WTC11 (cell line): Measurements from ENCODE around the gene PIP5K1A. TPM values are rescaled to one million over a fixed set of nuclear protein-coding genes. Genes with fewer than 3 reads are reported as not detected.

Experiments
- ATAC-seq: fragments of 200-7000 bp; cut with Tn5 transposase; 2 replicates; pipeline ENCODE4 v1.10.0; 2021; ENCODE audit warnings: mild to moderate bottlenecking, moderate library complexity
- CTCF ChIA-PET: fragments of 300-600 bp; sonication (Branson Sonifier 250); formaldehyde crosslinking; loops from one replicate; lab custom pipeline; 2021; ENCODE audit warnings: antibody characterized with exemption; lab: Charles Lee
- POLR2A ChIA-PET: fragments of 350-600 bp; sonication (Branson Sonifier 250); formaldehyde crosslinking; loops from one replicate; lab custom pipeline; 2021; ENCODE audit warnings: antibody characterized with exemption; lab: Charles Lee
- DNase-seq: peaks from one replicate; pipeline ENCODE4 v3.0.0; 2021; ENCODE audit warnings: low spot score
- H3K27ac Mint-ChIP-seq: 2 replicates; pipeline ENCODE4 v1.8.0; 2021; ENCODE audit warnings: mixed read lengths
- H3K27me3 Mint-ChIP-seq: 2 replicates; pipeline ENCODE4 v1.8.0; 2021; ENCODE audit warnings: low read depth, mild to moderate bottlenecking, moderate library complexity, mixed read lengths
- H3K36me3 Mint-ChIP-seq: 2 replicates; pipeline ENCODE4 v1.8.0; 2021; ENCODE audit warnings: mixed read lengths
- H3K4me1 Mint-ChIP-seq: 2 replicates; pipeline ENCODE4 v1.8.0; 2022; ENCODE audit warnings: mixed read lengths
- H3K4me3 Mint-ChIP-seq: 2 replicates; pipeline ENCODE4 v1.8.0; 2021; ENCODE audit warnings: mild to moderate bottlenecking, moderate library complexity, mixed read lengths
- H3K9me3 Mint-ChIP-seq: 2 replicates; pipeline ENCODE4 v1.8.0; 2021; ENCODE audit warnings: mixed read lengths
- CREB1 ChIP-seq: sonication (generic); formaldehyde crosslinking; IDR thresholded peaks from 2 replicates; pipeline ENCODE4 v1.8.0; 2023; ENCODE audit warnings: mild to moderate bottlenecking, missing genetic modification reagents
- CREM ChIP-seq: sonication (generic); formaldehyde crosslinking; IDR thresholded peaks from 2 replicates; pipeline ENCODE4 v1.8.1; 2022; ENCODE audit warnings: mild to moderate bottlenecking, missing genetic modification reagents, moderate library complexity
- ESRRA ChIP-seq: sonication (generic); formaldehyde crosslinking; IDR thresholded peaks from 2 replicates; pipeline ENCODE4 v1.8.1; 2022; ENCODE audit warnings: mild to moderate bottlenecking, missing genetic modification reagents, borderline replicate concordance
- FOXP1 ChIP-seq: sonication (generic); formaldehyde crosslinking; IDR thresholded peaks from 2 replicates; pipeline ENCODE4 v1.8.0; 2022; ENCODE audit warnings: missing genetic modification reagents, mild to moderate bottlenecking, moderate library complexity, borderline replicate concordance
- IRF2 ChIP-seq: sonication (generic); formaldehyde crosslinking; IDR thresholded peaks from 2 replicates; pipeline ENCODE4 v1.8.0; 2022; ENCODE audit warnings: low read depth, missing genetic modification reagents, borderline replicate concordance
- MAX ChIP-seq: sonication (generic); formaldehyde crosslinking; IDR thresholded peaks from 2 replicates; pipeline ENCODE4 v1.8.0; 2022; ENCODE audit warnings: mild to moderate bottlenecking, missing genetic modification reagents
- NFYB ChIP-seq: sonication (generic); formaldehyde crosslinking; conservative IDR thresholded peaks from 2 replicates; pipeline ENCODE4 v1.8.0; 2022; ENCODE audit warnings: low read depth, missing genetic modification reagents
- SOX15 ChIP-seq: fragments of 250-450 bp; sonication (Bioruptor Pico); IDR thresholded peaks from 2 replicates; pipeline ENCODE4 v1.9.0; 2021; ENCODE audit warnings: mild to moderate bottlenecking
- USF2 ChIP-seq: sonication (generic); formaldehyde crosslinking; IDR thresholded peaks from 2 replicates; pipeline ENCODE4 v1.8.1; 2023; ENCODE audit warnings: mild to moderate bottlenecking, missing genetic modification reagents, moderate library complexity
- ZBTB43 ChIP-seq: sonication (generic); formaldehyde crosslinking; IDR thresholded peaks from 2 replicates; pipeline ENCODE4 v1.8.1; 2023; ENCODE audit warnings: mild to moderate bottlenecking, missing genetic modification reagents
- ZNF263 ChIP-seq: sonication (generic); formaldehyde crosslinking; IDR thresholded peaks from 2 replicates; pipeline ENCODE4 v1.8.1; 2022; ENCODE audit warnings: low read depth, mild to moderate bottlenecking, moderate library complexity, missing genetic modification reagents
- ZNF423 ChIP-seq: fragments of 250-450 bp; sonication (Bioruptor Pico); IDR thresholded peaks from 2 replicates; pipeline ENCODE4 v2.1.2; 2022; ENCODE audit warnings: mild to moderate bottlenecking, moderate library complexity
- total RNA-seq: library from RNA; stranded (reverse); gene quantifications from 3 replicates; pipeline ENCODE4 v1.2.3, GENCODE V29; 2021
- TF ChIP-seq, protein P1 (sequence below): fragments of 200-600 bp; IDR thresholded peaks from 2 replicates; pipeline ENCODE4 v1.8.0; 2022; ENCODE audit warnings: antibody characterized with exemption
- TF ChIP-seq, protein P2 (sequence below): sonication (generic); formaldehyde crosslinking; IDR thresholded peaks from 2 replicates; pipeline ENCODE4 v1.8.0; 2023; ENCODE audit warnings: missing genetic modification reagents
- TF ChIP-seq, protein P3 (sequence below): sonication (generic); formaldehyde crosslinking; IDR thresholded peaks from 2 replicates; pipeline ENCODE4 v1.8.0; 2022; ENCODE audit warnings: mild to moderate bottlenecking, missing genetic modification reagents

The PIP5K1A gene
- total RNA-seq, 1 experiment from 2014 or later: 81.3 TPM

- ATAC-seq (no peak), DNase-seq (no peak)
- Mint-ChIP-seq H3K36me3 (peaks cover 89% of the 10 kb centered on the region), H3K4me1 (no peaks in the 10 kb centered on the region), H3K27ac (no peak overlapping the region), H3K9me3 (no peaks in the 10 kb centered on the region), H3K27me3 (no peaks in the 10 kb centered on the region), H3K4me3 (no peak overlapping the region)
- ChIA-PET POLR2A (interaction anchor here (0.5 kb wide), 1 partner anchor 20 kb away, joined by 3 read pairs; no protein-coding TSS in a partner anchor), CTCF (no interaction called here)
- TF ChIP-seq, protein P1, sequence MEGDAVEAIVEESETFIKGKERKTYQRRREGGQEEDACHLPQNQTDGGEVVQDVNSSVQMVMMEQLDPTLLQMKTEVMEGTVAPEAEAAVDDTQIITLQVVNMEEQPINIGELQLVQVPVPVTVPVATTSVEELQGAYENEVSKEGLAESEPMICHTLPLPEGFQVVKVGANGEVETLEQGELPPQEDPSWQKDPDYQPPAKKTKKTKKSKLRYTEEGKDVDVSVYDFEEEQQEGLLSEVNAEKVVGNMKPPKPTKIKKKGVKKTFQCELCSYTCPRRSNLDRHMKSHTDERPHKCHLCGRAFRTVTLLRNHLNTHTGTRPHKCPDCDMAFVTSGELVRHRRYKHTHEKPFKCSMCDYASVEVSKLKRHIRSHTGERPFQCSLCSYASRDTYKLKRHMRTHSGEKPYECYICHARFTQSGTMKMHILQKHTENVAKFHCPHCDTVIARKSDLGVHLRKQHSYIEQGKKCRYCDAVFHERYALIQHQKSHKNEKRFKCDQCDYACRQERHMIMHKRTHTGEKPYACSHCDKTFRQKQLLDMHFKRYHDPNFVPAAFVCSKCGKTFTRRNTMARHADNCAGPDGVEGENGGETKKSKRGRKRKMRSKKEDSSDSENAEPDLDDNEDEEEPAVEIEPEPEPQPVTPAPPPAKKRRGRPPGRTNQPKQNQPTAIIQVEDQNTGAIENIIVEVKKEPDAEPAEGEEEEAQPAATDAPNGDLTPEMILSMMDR: no peak
- no peak for TF ChIP-seq FOXP1 (CRISPR knock-in tag)
- no peak for TF ChIP-seq ZNF423 (CRISPR knock-in tag)
Observed at GRCh38 chr1:151243683-151244216, 45.4 kb downstream of the PIP5K1A start.

DNA sequence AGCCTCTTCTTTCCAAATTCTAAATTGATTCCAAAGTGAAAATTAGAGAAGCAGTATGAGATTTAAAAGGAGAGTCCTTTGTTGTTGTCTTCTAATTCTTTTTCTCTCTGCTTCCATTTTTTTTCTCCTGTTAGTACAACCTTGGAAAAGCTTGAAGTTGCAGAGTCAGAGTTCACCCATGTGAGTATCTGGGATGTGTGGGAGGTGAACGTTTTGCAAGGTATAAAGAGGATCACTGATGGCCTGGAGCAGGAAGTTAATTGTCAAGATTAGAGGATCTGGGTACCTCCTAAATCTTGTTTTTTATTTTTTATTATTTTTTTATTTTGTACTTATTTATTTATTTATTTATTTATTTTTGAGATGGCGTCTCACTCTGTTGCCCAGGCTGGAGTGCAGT, 48.4 kb downstream of the PIP5K1A start:
- no peak for DNase-seq
- no peak overlapping the region for H3K27ac Mint-ChIP-seq
- ChIA-PET POLR2A (no interaction called here), CTCF (no interaction called here)
- no peak for ATAC-seq
- TF ChIP-seq ESRRA (CRISPR knock-in tag) (no peak), IRF2 (CRISPR knock-in tag) (no peak)
- H3K9me3 Mint-ChIP-seq: no peaks in the 10 kb centered on the region
- H3K4me1 Mint-ChIP-seq: no peaks in the 10 kb centered on the region
- no peak overlapping the region for H3K4me3 Mint-ChIP-seq
- H3K36me3 Mint-ChIP-seq: peaks cover 73% of the 10 kb centered on the region
- no peaks in the 10 kb centered on the region for H3K27me3 Mint-ChIP-seq

DNA sequence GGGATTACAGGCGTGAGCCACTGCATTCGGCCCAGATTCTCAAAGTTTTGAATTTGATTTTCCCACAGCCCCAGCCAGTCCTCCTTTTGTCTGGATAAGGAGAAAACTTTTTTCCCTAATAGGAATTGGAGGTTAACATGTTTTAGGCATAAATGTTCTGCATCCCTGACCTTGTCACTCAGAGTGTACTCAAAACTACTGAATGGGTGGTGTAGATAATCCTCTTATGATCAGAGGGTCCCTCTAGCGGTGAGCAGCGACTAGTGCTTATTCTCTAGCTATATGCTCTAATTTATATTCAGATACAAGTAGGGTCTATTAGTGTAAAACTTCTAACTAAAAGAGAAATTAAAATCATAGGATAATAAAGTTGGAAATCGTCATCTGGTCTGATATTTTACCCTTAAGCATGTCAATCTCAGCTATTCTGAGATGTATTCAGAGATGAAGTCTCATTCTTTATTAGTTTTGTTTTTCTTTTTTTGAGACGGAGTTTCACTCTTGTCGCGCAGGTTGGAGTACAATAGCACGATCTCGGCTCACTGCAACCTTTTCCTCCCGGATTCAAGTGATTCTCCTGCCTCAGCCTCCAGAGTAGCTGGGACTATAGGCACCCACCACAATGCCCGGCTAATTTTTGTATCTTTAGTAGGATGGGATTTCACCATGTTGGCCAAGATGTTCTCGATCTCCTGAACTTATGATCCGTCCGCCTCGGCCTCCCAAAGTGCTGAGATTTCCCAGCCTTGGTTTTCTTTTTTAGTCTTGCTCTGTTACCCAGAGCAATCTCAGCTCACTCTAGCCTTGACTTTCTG, 53.5 kb downstream of the PIP5K1A start:
- H3K4me1 Mint-ChIP-seq: peaks cover 9% of the 10 kb centered on the region
- TF ChIP-seq, protein P2, sequence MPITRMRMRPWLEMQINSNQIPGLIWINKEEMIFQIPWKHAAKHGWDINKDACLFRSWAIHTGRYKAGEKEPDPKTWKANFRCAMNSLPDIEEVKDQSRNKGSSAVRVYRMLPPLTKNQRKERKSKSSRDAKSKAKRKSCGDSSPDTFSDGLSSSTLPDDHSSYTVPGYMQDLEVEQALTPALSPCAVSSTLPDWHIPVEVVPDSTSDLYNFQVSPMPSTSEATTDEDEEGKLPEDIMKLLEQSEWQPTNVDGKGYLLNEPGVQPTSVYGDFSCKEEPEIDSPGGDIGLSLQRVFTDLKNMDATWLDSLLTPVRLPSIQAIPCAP (CRISPR knock-in tag): no peak
- TF ChIP-seq, protein P1: peak; percentile 58
- H3K27ac Mint-ChIP-seq: 0 out of 2 replicates have a peak overlapping the region, but pooled peaks have one; percentile 63
- no peak overlapping the region for H3K4me3 Mint-ChIP-seq
- H3K27me3 Mint-ChIP-seq: no peaks in the 10 kb centered on the region; the same call in 1 of the 2 replicates
- H3K36me3 Mint-ChIP-seq: peaks cover 25% of the 10 kb centered on the region
- ChIA-PET POLR2A (interaction anchor here (0.5 to 1.6 kb wide), 3 partner anchors 30 to 178 kb away, joined by 3 to 7 read pairs (median 6); partner anchors contain the start of gene ZNF687), CTCF (interaction anchor here (0.6 to 2.8 kb wide), 40 partner anchors 9 to 257 kb away, joined by 3 to 32 read pairs (median 5); partner anchors contain the start of genes GABPB2, MINDY1, PI4KB and VPS72)
- peak; percentile 54 for DNase-seq
- ATAC-seq: peak; percentile 46
- no peaks in the 10 kb centered on the region for H3K9me3 Mint-ChIP-seq

DNA sequence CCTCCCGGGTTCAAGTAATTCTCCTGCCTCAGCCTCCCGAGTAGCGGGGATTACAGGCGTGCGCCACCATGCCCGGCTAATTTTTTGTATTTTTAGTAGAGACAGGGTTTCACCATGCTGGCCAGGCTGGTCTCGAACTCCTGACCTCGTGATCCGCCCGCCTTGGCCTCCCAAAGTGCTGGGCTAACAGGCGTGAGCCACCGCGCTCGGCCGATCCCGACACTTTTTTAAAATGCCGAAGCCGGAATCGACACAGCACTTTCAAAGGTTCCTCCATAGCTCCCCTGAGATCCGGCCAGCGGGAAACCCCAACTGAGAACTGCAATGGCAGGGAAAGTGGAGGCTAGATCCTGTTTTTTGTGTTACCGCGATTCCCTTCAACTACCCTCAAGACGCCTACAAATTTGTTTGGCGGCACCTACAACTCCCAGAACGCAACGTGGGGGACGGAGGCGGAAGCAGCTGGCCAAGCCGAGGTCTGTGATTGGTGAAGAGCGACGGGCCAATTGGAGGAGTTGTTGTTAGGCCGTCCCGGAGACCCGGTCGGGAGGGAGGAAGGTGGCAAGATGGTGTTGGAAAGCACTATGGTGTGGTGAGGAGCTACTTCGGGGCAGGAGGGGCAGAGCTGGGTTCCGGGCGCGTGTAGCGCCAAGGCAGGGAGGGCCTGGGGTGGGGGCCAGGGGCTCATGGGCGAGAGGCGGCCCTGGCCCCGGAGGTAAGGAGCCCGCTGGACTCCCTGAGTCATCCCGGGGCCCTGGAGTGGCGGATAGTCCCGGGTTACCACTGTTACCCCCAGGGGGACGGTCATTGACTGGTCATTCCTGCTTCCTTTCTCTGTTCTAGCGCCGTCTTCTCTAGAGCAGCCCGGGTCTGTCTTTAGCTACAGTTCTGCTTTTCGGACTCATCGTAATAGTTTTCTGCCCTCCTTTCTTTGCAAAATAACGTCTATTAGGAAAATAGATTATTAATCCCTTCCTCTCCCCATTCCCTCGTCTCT, 56.2 kb downstream of the PIP5K1A start, which contains the start of gene PSMD4:
Gene PSMD4, plus strand, starts transcription at position 518 of the 997 bp plus-strand sequence. Its CDS starts 49 bp downstream, at position 567.
- Mint-ChIP-seq H3K27ac (peak within 1 kb of the TSS; percentile 88), H3K9me3 (no peaks in the 10 kb centered on the region), H3K27me3 (no peaks in the 10 kb centered on the region; the same call in 1 of the 2 replicates), H3K36me3 (peaks cover 2% of the 10 kb centered on the region), H3K4me1 (peaks cover 9% of the 10 kb centered on the region), H3K4me3 (peak within 1 kb of the TSS; percentile 89)
- ChIA-PET CTCF (interaction anchor here (0.6 to 1.7 kb wide), 9 partner anchors 14 to 184 kb away, joined by 3 to 6 read pairs (median 4); partner anchors contain the start of genes GABPB2, VPS72 and ZNF687), POLR2A (interaction anchor here (0.6 to 1.6 kb wide), 3 partner anchors 23 to 27 kb away, joined by 3 to 9 read pairs (median 4); partner anchors contain the start of gene ZNF687)
- DNase-seq (peak; percentile 92), ATAC-seq (peak; percentile 89)
- TF ChIP-seq CREM (CRISPR knock-in tag) (no peak), USF2 (CRISPR knock-in tag) (peak; percentile 76), ZNF263 (CRISPR knock-in tag) (no peak), ZBTB43 (CRISPR knock-in tag) (no peak), MAX (peak; percentile 46; the same call in 1 of the 2 replicates), CREB1 (no peak), NFYB (CRISPR knock-in tag) (peak; percentile 97), SOX15 (CRISPR knock-in tag) (no peak)
- TF ChIP-seq, protein P3, sequence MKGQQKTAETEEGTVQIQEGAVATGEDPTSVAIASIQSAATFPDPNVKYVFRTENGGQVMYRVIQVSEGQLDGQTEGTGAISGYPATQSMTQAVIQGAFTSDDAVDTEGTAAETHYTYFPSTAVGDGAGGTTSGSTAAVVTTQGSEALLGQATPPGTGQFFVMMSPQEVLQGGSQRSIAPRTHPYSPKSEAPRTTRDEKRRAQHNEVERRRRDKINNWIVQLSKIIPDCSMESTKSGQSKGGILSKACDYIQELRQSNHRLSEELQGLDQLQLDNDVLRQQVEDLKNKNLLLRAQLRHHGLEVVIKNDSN (CRISPR knock-in tag): peak; percentile 51; the same call in 1 of the 2 replicates
